Adrenal gland (tissue), 5 donors: ENCODE results near the gene PCBD2.

ENCODE experiments used
- POLR2A ChIP-seq, 2 donors: fragments of 450-650 bp; IDR thresholded peaks; one replicate each; pipeline ENCODE4 v1.6.1; 2017; ENCODE audit warnings: antibody characterized with exemption in 2 of 2, mild to moderate bottlenecking in 2 of 2, moderate library complexity in 1 of 2
- TF ChIP-seq, protein P1 (sequence below), 6 experiments: fragments of 450-650 bp in 4 of 6; fragments of 200-600 bp in 2 of 6; sonication (generic) in 1 of 6; IDR thresholded peaks; 1 replicate in 5 of 6; 2 replicates in 1 of 6; pipeline versions ENCODE4 v1.5.1 to v1.8.0; 2016 to 2021; ENCODE audit warnings: antibody characterized with exemption in 6 of 6, mild to moderate bottlenecking in 2 of 6, moderate library complexity in 1 of 6
- donor health status: DM: no; HTN: no; CAD: no.

DNA sequence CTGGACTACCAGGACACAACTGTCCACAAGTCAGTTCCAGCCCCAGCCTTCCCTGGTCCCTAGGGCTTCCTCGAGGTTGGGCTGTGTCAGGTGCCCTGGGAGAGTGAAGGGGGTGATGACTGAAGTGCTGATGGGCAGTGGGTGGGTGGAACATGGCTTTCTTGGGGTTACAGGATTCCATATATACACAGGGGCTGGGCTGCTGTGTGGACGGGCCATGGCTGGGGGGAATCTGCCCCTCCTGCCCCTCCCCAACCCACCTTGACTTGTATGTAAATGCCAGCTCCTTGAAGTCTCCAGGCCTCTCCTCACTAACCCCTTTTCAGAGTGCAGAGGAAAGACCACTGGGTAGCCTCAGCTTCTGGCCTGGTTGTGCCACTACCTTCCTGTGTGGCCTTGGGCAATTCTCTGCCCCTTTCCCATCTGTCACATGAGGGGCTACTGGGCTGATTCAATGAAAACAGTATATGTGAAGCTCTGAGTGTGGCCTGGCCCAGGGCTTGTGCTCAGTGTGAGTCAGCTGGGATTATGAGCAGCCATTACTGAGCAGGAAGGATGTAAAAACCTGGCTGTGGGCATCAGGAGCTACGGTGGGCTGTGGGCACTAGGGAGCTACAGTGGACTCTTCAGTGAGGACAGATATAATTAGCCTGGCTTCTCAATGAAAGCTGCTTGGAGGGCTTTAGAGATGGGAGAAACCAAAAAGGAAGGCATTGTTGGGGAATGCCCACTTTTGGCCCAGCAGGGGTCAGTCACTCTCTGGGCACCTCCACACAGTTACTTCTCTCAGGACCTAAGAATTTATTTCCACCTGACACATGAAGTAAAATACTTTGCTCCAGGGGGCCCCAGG lies 105.8 kb downstream of the PCBD2 start:
- TF ChIP-seq, protein P1, sequence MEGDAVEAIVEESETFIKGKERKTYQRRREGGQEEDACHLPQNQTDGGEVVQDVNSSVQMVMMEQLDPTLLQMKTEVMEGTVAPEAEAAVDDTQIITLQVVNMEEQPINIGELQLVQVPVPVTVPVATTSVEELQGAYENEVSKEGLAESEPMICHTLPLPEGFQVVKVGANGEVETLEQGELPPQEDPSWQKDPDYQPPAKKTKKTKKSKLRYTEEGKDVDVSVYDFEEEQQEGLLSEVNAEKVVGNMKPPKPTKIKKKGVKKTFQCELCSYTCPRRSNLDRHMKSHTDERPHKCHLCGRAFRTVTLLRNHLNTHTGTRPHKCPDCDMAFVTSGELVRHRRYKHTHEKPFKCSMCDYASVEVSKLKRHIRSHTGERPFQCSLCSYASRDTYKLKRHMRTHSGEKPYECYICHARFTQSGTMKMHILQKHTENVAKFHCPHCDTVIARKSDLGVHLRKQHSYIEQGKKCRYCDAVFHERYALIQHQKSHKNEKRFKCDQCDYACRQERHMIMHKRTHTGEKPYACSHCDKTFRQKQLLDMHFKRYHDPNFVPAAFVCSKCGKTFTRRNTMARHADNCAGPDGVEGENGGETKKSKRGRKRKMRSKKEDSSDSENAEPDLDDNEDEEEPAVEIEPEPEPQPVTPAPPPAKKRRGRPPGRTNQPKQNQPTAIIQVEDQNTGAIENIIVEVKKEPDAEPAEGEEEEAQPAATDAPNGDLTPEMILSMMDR (IDR thresholded peaks at IDR 0.05): no peak
- TF ChIP-seq POLR2A (IDR thresholded peaks at IDR 0.05): no peak
